NCI-H2196 treated with DMSO at 0.1 percent for 48 hours (cell line): ENCODE results near the gene ALKBH3.

Experiments
- DNase-seq: peaks from one replicate; lab custom pipeline; 2025; ENCODE audit not compliant: unreplicated experiment; lab: John Stamatoyannopoulos, UW

The ALKBH3 gene

GRCh38 chr11:43936076-43936475 is 55.4 kb downstream of the ALKBH3 start:
- DNase-seq: no peak

- no peak for DNase-seq
These were observed 57.1 kb downstream of the ALKBH3 start for GRCh38 chr11:43937434-43938411.

- DNase-seq: no peak
These were observed 60.8 kb downstream of the ALKBH3 start for GRCh38 chr11:43941257-43941994.

GRCh38 chr11:43942662-43943371 is 62.2 kb downstream of the ALKBH3 start:
- no peak for DNase-seq

GRCh38 chr11:43943372-43943930 is 62.8 kb downstream of the ALKBH3 start:
- DNase-seq: no peak

- no peak for DNase-seq
These were observed 63.5 kb downstream of the ALKBH3 start for GRCh38 chr11:43943931-43944751.

- no peak for DNase-seq
These were observed 64.2 kb downstream of the ALKBH3 start for GRCh38 chr11:43944761-43945311.

GRCh38 chr11:43947003-43947500 is 66.4 kb downstream of the ALKBH3 start:
- no peak for DNase-seq

GRCh38 chr11:43947815-43948214 is 67.2 kb downstream of the ALKBH3 start:
- DNase-seq: no peak

- no peak for DNase-seq
These were observed 68.0 kb downstream of the ALKBH3 start for GRCh38 chr11:43948341-43949225.

GRCh38 chr11:43950311-43950855 is 69.8 kb downstream of the ALKBH3 start:
- DNase-seq: no peak

- DNase-seq: no peak
These were observed 70.6 kb downstream of the ALKBH3 start for GRCh38 chr11:43951231-43951630.

- no peak for DNase-seq
These were observed 71.4 kb downstream of the ALKBH3 start for GRCh38 chr11:43952020-43952400.

- DNase-seq: no peak
These were observed 72.0 kb downstream of the ALKBH3 start for GRCh38 chr11:43952401-43953342.

GRCh38 chr11:43953521-43953920 is 72.9 kb downstream of the ALKBH3 start:
- no peak for DNase-seq

GRCh38 chr11:43954241-43954640 is 73.6 kb downstream of the ALKBH3 start:
- DNase-seq: no peak

GRCh38 chr11:43955381-43956118 is 74.9 kb downstream of the ALKBH3 start:
- no peak for DNase-seq
